H1 (cell line): ENCODE measurements around the gene ARMC9.
A peak's percentile ranks its signal among the peaks of the same experiment; 100 is the strongest.

Source experiments
- ATF2 ChIP-seq: IDR thresholded peaks from 2 replicates; pipeline ENCODE4 v1.6.1; 2012; ENCODE audit warnings: low read length, inconsistent platforms
- ATF3 ChIP-seq: IDR thresholded peaks from 2 replicates; pipeline ENCODE4 v1.6.1; 2011; ENCODE audit warnings: low read depth, mild to moderate bottlenecking, low read length; ENCODE audit not compliant: insufficient read depth
- CEBPB ChIP-seq: IDR thresholded peaks from 2 replicates; pipeline ENCODE4 v1.6.1; 2012; ENCODE audit warnings: low read depth, low read length
- EP300 ChIP-seq, 2 experiments: IDR thresholded peaks; 1 replicate in 1 of 2; 2 replicates in 1 of 2; pipeline ENCODE4 v1.6.1; 2011 to 2012; ENCODE audit warnings: low read depth in 2 of 2, low read length in 2 of 2, mild to moderate bottlenecking in 2 of 2, borderline replicate concordance in 1 of 2, inconsistent platforms in 1 of 2, moderate library complexity in 1 of 2
- GTF2F1 ChIP-seq: IDR thresholded peaks from 2 replicates; pipeline ENCODE4 v1.6.1; 2012; ENCODE audit warnings: low read depth, low read length, improper control_type of control experiment, borderline replicate concordance
- JUN ChIP-seq: IDR thresholded peaks from 2 replicates; pipeline ENCODE4 v1.6.1; 2011; ENCODE audit warnings: low read depth, mild to moderate bottlenecking, improper control_type of control experiment, low read length
- NRF1 ChIP-seq: IDR thresholded peaks from 2 replicates; pipeline ENCODE4 v1.6.1; 2011; ENCODE audit warnings: mild to moderate bottlenecking, low read depth, low read length, improper control_type of control experiment
- POLR2A ChIP-seq, 2 experiments: IDR thresholded peaks; 1 replicate in 1 of 2; 2 replicates in 1 of 2; pipeline ENCODE4 v1.6.1; 2011; ENCODE audit warnings: low read depth in 2 of 2, low read length in 2 of 2, mild to moderate bottlenecking in 2 of 2; ENCODE audit errors: control extremely low read depth in 1 of 2
- POLR2AphosphoS5 ChIP-seq: IDR thresholded peaks from 2 replicates; pipeline ENCODE4 v1.6.1; 2011; ENCODE audit warnings: low read depth, low read length
- POU5F1 ChIP-seq: IDR thresholded peaks from 2 replicates; pipeline ENCODE4 v1.6.1; 2011; ENCODE audit warnings: low read depth, mild to moderate bottlenecking, low read length, moderate library complexity
- SP1 ChIP-seq: IDR thresholded peaks from 2 replicates; pipeline ENCODE4 v1.6.1; 2011; ENCODE audit warnings: low read depth, low read length
- TF ChIP-seq, protein P1 (sequence below), 3 experiments: IDR thresholded peaks; 1 replicate in 2 of 3; 2 replicates in 1 of 3; pipeline versions ENCODE4 v1.5.1 to v1.6.1; 2011; ENCODE audit warnings: low read length in 3 of 3, mild to moderate bottlenecking in 3 of 3, inconsistent platforms in 2 of 3, low read depth in 1 of 3, moderate library complexity in 1 of 3; ENCODE audit not compliant: insufficient read depth in 1 of 3; ENCODE audit errors: control extremely low read depth in 1 of 3
- TF ChIP-seq, protein P2 (sequence below): IDR thresholded peaks from 2 replicates; pipeline ENCODE4 v1.6.1; 2012; ENCODE audit warnings: inconsistent platforms

DNA sequence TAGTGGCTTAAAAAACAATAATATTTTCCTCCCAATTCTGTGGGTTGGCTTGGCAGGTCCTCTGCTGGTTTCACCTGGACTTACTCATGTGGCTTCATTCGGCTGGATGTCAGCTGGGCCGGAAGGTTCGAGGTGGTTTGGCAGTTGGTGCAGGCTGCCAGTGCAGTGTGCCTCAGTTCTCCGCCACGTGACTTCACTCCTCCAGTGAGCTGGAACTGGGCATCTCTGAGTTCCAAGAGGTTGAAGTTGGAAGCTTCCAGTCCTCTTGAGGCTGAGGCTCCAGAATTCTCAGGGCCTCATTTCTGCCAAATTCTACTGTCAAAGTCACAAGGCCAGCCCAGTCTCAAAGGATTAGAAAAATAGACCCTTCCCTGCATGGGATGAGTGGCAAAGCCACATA is 113.6 kb downstream of the ARMC9 start:
- no peak for TF ChIP-seq POLR2A (IDR thresholded peaks at IDR 0.05; ENCODE audit: control extremely low read depth in 1 of 2, low read depth in 2 of 2, low read length in 2 of 2)
- no peak for TF ChIP-seq JUN
- TF ChIP-seq NRF1, result no peak
- TF ChIP-seq, protein P1, sequence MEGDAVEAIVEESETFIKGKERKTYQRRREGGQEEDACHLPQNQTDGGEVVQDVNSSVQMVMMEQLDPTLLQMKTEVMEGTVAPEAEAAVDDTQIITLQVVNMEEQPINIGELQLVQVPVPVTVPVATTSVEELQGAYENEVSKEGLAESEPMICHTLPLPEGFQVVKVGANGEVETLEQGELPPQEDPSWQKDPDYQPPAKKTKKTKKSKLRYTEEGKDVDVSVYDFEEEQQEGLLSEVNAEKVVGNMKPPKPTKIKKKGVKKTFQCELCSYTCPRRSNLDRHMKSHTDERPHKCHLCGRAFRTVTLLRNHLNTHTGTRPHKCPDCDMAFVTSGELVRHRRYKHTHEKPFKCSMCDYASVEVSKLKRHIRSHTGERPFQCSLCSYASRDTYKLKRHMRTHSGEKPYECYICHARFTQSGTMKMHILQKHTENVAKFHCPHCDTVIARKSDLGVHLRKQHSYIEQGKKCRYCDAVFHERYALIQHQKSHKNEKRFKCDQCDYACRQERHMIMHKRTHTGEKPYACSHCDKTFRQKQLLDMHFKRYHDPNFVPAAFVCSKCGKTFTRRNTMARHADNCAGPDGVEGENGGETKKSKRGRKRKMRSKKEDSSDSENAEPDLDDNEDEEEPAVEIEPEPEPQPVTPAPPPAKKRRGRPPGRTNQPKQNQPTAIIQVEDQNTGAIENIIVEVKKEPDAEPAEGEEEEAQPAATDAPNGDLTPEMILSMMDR (IDR thresholded peaks at IDR 0.05; ENCODE audit: control extremely low read depth in 1 of 3, insufficient read depth in 1 of 3, low read depth in 1 of 3, low read length in 3 of 3), result peak in 1 of 3 experiments; percentile 11; a peak in 1 of 4 replicates
- TF ChIP-seq, protein P2, sequence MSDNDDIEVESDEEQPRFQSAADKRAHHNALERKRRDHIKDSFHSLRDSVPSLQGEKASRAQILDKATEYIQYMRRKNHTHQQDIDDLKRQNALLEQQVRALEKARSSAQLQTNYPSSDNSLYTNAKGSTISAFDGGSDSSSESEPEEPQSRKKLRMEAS, result no peak
- no peak for TF ChIP-seq SP1
- TF ChIP-seq GTF2F1, result no peak
- no peak for TF ChIP-seq ATF3
- no peak for TF ChIP-seq POU5F1
- TF ChIP-seq EP300 (IDR thresholded peaks at IDR 0.05; ENCODE audit: borderline replicate concordance in 1 of 2, low read depth in 2 of 2, low read length in 2 of 2), result no peak
- no peak for TF ChIP-seq POLR2AphosphoS5
- TF ChIP-seq ATF2, result no peak
- no peak for TF ChIP-seq CEBPB
